Adrenal gland (tissue), 12 donors: ENCODE results near the gene UBE2D3. TPM values are rescaled to one million over a fixed set of nuclear protein-coding genes. Genes with fewer than 3 reads are reported as not detected.

Experiments used
- DNase-seq, 7 donors: peaks; one replicate each; pipeline ENCODE4 v3.0.0-alpha.2; 2019 to 2020
- H3K27ac ChIP-seq, 5 donors: fragments of 200-600 bp; sonication (generic) in 4 of 5; 1 replicate in 3 of 5; 2 replicates in 2 of 5; pipeline versions ENCODE4 v1.5.1 to v1.8.0; 2016 to 2020; ENCODE audit warnings: mild to moderate bottlenecking in 1 of 5
- H3K27me3 ChIP-seq: fragments of 200-600 bp; 2 replicates; pipeline ENCODE4 v1.8.0; 2021
- H3K36me3 ChIP-seq, 2 donors: fragments of 200-600 bp; replicated peaks in 1 of 2; 1 replicate in 1 of 2; 2 replicates in 1 of 2; pipeline versions ENCODE4 v1.5.1 to v1.8.0; 2018 to 2022
- H3K4me1 ChIP-seq, 2 donors: fragments of 200-600 bp; replicated peaks in 1 of 2; 1 replicate in 1 of 2; 2 replicates in 1 of 2; pipeline versions ENCODE4 v1.5.1 to v1.8.0; 2018 to 2021
- H3K4me3 ChIP-seq, 4 donors: fragments of 200-600 bp; sonication (generic) in 3 of 4; one replicate each; pipeline ENCODE4 v1.5.1; 2016 to 2018
- H3K9me3 ChIP-seq, 3 donors: fragments of 200-600 bp; sonication (generic) in 1 of 3; replicated peaks in 1 of 3; 1 replicate in 2 of 3; 2 replicates in 1 of 3; pipeline versions ENCODE4 v1.5.1 to v1.8.0; 2016 to 2021
- POLR2A ChIP-seq, 2 donors: fragments of 450-650 bp; IDR thresholded peaks; one replicate each; pipeline ENCODE4 v1.6.1; 2017; ENCODE audit warnings: antibody characterized with exemption in 2 of 2, mild to moderate bottlenecking in 2 of 2, moderate library complexity in 1 of 2
- WGBS, 4 donors: extraction: QIAGEN DNeasy Blood & Tissue Kit in 2 of 4; methylation state at CpG; one replicate each; pipeline versions ENCODE4 v1.1.5 to v1.1.7; 2013 to 2017; 5-methylcytosine and 5-hydroxymethylcytosine counted together
- intact Hi-C, 2 donors: fragments of 100-400 bp; cut with DNase I; formaldehyde crosslinking; loops; one replicate each; pipeline versions ENCODE4 v1.14.1 to v1.15.0; 2022 to 2023
- polyA plus RNA-seq, 3 donors: library from polyadenylated mRNA; stranded (reverse); fragments of 200-250 nt in 2 of 3; fragments of 350-450 nt in 1 of 3; fragmentation: Illumina TruSeq in 1 of 3; extraction: RNeasy Lipid Tissue Mini Kit (QIAGEN cat#74804) in 1 of 3; gene quantifications; one replicate each; pipeline ENCODE4 v1.2.3, GENCODE V29; 2013 to 2014
- total RNA-seq, 9 donors: library from RNA; depleted of rRNA in 4 of 9; stranded (reverse); fragments of >200 nt in 4 of 9; fragments of 120-200 nt in 1 of 9; fragmentation: NEBNext Ultra II Directional in 1 of 9; extraction: Animal tissue kit (Norgen Biotek cat#: 25700) in 1 of 9; gene quantifications; one replicate each; pipeline versions ENCODE4 v1.1.0 to v1.2.4, GENCODE V29; 2013 to 2023
- TF ChIP-seq, protein P1 (sequence below), 6 experiments: fragments of 450-650 bp in 4 of 6; fragments of 200-600 bp in 2 of 6; sonication (generic) in 1 of 6; IDR thresholded peaks; 1 replicate in 5 of 6; 2 replicates in 1 of 6; pipeline versions ENCODE4 v1.5.1 to v1.8.0; 2016 to 2021; ENCODE audit warnings: antibody characterized with exemption in 6 of 6, mild to moderate bottlenecking in 2 of 6, moderate library complexity in 1 of 6
- donor health status: healthy with polysubstance abuse.
- donor health status: Bipolar disorder and iron deficiency.
- donor health status: DM: yes; HTN: yes; CAD: no.
- donor health status: DM: no; HTN: no; CAD: no.
- donor health status: DM: no; HTN: no; CAD: no.
- donor health status: DM: yes; HTN: yes; CAD: no.

The UBE2D3 gene
- total and polyA plus RNA-seq, 12 donors: 178 to 709 (median 398) TPM

DNA sequence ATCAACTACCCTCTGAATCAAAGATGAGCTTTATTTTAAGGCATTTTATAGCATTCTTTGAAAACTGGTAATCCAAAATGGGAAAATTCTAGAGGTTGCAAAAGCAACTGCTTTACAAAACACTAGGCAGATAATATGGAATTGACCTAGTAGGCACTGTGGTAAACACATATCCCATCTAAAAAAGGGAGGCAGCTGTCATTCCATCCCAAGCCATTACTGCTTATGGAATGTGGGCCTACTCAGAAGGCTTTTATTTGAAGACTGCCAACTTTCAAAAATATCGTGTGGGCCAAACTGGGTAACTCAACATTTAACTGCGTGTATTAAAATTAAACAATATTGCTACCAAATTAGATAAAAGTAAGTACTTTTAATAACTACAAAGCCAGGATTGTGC, 19.3 kb downstream of the UBE2D3 start:
- intact Hi-C loops: no loop called here
- WGBS, 4 donors: 72 to 86% (median 80%) methylated on average over 2 of the region's 2 CpGs
- no peaks in the 10 kb centered on the region for H3K27me3 ChIP-seq
- H3K4me3 ChIP-seq: no peak overlapping the region
- TF ChIP-seq, protein P1, sequence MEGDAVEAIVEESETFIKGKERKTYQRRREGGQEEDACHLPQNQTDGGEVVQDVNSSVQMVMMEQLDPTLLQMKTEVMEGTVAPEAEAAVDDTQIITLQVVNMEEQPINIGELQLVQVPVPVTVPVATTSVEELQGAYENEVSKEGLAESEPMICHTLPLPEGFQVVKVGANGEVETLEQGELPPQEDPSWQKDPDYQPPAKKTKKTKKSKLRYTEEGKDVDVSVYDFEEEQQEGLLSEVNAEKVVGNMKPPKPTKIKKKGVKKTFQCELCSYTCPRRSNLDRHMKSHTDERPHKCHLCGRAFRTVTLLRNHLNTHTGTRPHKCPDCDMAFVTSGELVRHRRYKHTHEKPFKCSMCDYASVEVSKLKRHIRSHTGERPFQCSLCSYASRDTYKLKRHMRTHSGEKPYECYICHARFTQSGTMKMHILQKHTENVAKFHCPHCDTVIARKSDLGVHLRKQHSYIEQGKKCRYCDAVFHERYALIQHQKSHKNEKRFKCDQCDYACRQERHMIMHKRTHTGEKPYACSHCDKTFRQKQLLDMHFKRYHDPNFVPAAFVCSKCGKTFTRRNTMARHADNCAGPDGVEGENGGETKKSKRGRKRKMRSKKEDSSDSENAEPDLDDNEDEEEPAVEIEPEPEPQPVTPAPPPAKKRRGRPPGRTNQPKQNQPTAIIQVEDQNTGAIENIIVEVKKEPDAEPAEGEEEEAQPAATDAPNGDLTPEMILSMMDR (IDR thresholded peaks at IDR 0.05): no peak
- no peak for TF ChIP-seq POLR2A (IDR thresholded peaks at IDR 0.05)
- no peak overlapping the region for H3K27ac ChIP-seq
- no peak for DNase-seq
- H3K9me3 ChIP-seq: no peaks in the 10 kb centered on the region
- H3K4me1 ChIP-seq: peaks cover 20 to 59% of the 10 kb centered on the region in 2 donors
- H3K36me3 ChIP-seq: peaks cover 0 to 44% of the 10 kb centered on the region in 2 donors

DNA sequence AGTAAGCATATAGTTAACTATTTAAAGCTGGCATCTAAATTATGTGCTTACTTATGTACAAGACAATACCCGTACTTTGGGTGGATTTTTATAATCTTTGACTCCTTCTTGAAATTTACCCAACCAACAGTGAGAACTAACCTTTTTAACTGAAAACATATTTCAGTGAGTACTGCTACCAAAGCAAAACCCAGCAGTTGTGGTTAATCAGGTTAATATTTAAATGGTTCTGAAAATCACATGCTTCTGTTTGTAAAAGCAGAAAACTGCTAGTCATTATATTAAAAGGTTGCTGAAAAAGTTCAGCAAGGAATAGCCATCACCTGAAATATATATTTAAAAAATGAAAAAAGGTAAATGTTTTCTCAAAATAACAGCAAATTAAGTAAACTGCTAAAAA, 20.0 kb downstream of the UBE2D3 start:
- no peaks in the 10 kb centered on the region for H3K27me3 ChIP-seq
- H3K4me1 ChIP-seq: peaks cover 13 to 53% of the 10 kb centered on the region in 2 donors
- no peak overlapping the region for H3K27ac ChIP-seq
- no peaks in the 10 kb centered on the region for H3K9me3 ChIP-seq
- intact Hi-C loops: no loop called here
- H3K4me3 ChIP-seq: no peak overlapping the region
- TF ChIP-seq, protein P1 (IDR thresholded peaks at IDR 0.05): no peak
- no peak for TF ChIP-seq POLR2A (IDR thresholded peaks at IDR 0.05)
- no peak for DNase-seq
- WGBS, 4 donors: 75 to 89% (median 81%) methylated on average over 1 of the region's 1 CpG
- H3K36me3 ChIP-seq: peaks cover 0 to 51% of the 10 kb centered on the region in 2 donors

DNA sequence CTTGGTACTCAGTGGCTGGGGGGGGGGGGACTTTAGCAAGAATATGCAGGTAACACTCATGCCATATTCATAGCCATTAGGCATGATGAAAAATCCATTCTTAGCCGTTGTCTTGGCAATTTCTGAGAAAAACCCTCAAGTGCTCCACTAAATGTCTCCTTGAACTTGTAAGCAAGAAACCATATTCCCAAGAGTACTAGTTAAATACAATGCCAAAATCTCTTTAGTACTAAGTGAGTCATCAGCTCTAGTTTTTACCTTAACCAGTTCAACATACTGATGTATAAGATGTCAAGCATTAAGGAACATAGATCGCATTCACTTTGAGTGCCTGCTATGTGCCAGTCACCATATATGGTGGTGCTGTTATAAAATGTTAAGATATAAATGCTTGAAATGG, 27.5 kb downstream of the UBE2D3 start:
- no peak for TF ChIP-seq POLR2A (IDR thresholded peaks at IDR 0.05)
- TF ChIP-seq, protein P1 (IDR thresholded peaks at IDR 0.05): no peak
- DNase-seq: no peak
- 92 to 99% (median 95%) methylated on average over 2 of the region's 2 CpGs for WGBS, 4 donors
- H3K4me1 ChIP-seq: peaks cover 0 to 9% of the 10 kb centered on the region in 2 donors
- H3K27me3 ChIP-seq: no peaks in the 10 kb centered on the region
- intact Hi-C loops: no loop called here
- H3K27ac ChIP-seq: no peak overlapping the region
- H3K36me3 ChIP-seq: peaks cover 0 to 99% of the 10 kb centered on the region in 2 donors
- H3K9me3 ChIP-seq: no peaks in the 10 kb centered on the region
- H3K4me3 ChIP-seq: no peak overlapping the region

DNA sequence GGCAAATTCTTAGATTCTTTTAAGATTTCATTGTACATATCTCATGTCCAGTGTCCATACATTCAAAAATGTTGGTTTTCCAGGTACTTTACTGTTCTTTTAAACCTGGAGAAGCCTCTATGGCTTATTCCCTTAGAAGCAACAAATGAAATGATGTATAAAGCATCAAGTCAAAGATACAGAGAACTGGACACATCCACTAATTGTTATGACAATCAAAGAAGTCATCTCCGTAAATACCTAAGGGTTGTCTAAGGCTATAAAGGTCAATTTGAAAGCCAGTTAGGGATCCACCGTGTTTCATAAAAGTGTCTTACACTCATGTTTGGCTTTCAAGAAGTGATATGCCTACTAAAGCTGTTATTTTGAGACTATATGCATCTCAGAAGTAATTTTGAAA, 32.4 kb downstream of the UBE2D3 start:
- 91 to 95% (median 94%) methylated on average over 2 of the region's 2 CpGs for WGBS, 4 donors
- Histone ChIP-seq H3K27ac (no peak overlapping the region), H3K4me3 (no peak overlapping the region), H3K36me3 (peaks cover 0 to 54% of the 10 kb centered on the region in 2 donors), H3K9me3 (no peaks in the 10 kb centered on the region), H3K4me1 (no peaks in the 10 kb centered on the region), H3K27me3 (no peaks in the 10 kb centered on the region)
- TF ChIP-seq, protein P1 (IDR thresholded peaks at IDR 0.05): no peak
- TF ChIP-seq POLR2A (IDR thresholded peaks at IDR 0.05): no peak
- intact Hi-C loops: no loop called here
- DNase-seq: no peak
